ENCODE data around the gene CLSTN2. TPM values are rescaled to one million over a fixed set of nuclear protein-coding genes. Genes with fewer than 3 reads are reported as not detected.

The CLSTN2 gene
- polyA plus RNA-seq, 3 donors = not detected

GRCh38 chr3:140152851-140153639, 218.1 kb downstream of the CLSTN2 start:
- H3K4me1 Mint-ChIP-seq = no peaks in the 10 kb centered on the region
- 60% methylated on average over 4 of the region's 7 CpGs for WGBS (ENCODE audit: insufficient coverage)
- H4K20me1 ChIP-seq (ENCODE audit: insufficient read depth, low read length) = no peaks in the 10 kb centered on the region

GRCh38 chr3:140153736-140154135, 218.8 kb downstream of the CLSTN2 start:
- Histone ChIP-seq H3K9me3 (replicated peaks in 1 of 2; ENCODE audit: control insufficient read depth in 1 of 2, insufficient read depth in 1 of 2, low read length in 2 of 2) (no peaks in the 10 kb centered on the region), H2AFZ (ENCODE audit: insufficient read depth, low read depth, low read length, poor library complexity, severe bottlenecking) (no peak overlapping the region), H3K79me2 (ENCODE audit: insufficient read depth, low read length) (no peaks in the 10 kb centered on the region), H3K4me3 (replicated peaks in 1 of 3; ENCODE audit: low read depth in 2 of 3, low read length in 3 of 3) (no peak overlapping the region), H4K20me1 (ENCODE audit: insufficient read depth, low read length) (no peaks in the 10 kb centered on the region), H3K36me3 (replicated peaks in 1 of 2; ENCODE audit: control insufficient read depth in 1 of 2, insufficient read depth in 2 of 2, low read length in 2 of 2) (no peaks in the 10 kb centered on the region), H3K27me3 (ENCODE audit: control insufficient read depth in 2 of 2, insufficient read depth in 2 of 2, low read length in 2 of 2) (no peaks in the 10 kb centered on the region), H3K4me2 (replicated peaks; ENCODE audit: extremely low read depth, low read length, poor library complexity, severe bottlenecking) (no peak overlapping the region), H3K27ac (ENCODE audit: low read depth in 1 of 2, low read length in 2 of 2) (no peak overlapping the region), H3K9ac (ENCODE audit: insufficient read depth, low read length, poor library complexity, severe bottlenecking) (no peak overlapping the region), H3K4me1 (ENCODE audit: control insufficient read depth in 1 of 2, insufficient read depth in 2 of 2, low read length in 2 of 2) (no peaks in the 10 kb centered on the region)
- Mint-ChIP-seq H3K27ac (no peak overlapping the region), H3K36me3 (no peaks in the 10 kb centered on the region), H3K27me3 (ENCODE audit: low read depth in 3 of 3) (peaks cover 0 to 3% (median 1%) of the 10 kb centered on the region in 3 donors), H3K4me1 (no peaks in the 10 kb centered on the region), H3K4me3 (no peak overlapping the region), H3K9me3 (peaks cover 0 to 3% (median 0%) of the 10 kb centered on the region in 7 donors)
- DNase-seq = no peak
- WGBS (ENCODE audit: insufficient coverage) = 100% methylated on average over 1 of the region's 1 CpG
- TF ChIP-seq CTCF (IDR thresholded peaks at IDR 0.05) = no peak
- intact Hi-C loops (cut with micrococcal nuclease) = no loop called here

More at GRCh38 chr3:140152851-140153639, 218.1 kb downstream of the CLSTN2 start:
- Mint-ChIP-seq H3K27ac (no peak overlapping the region), H3K36me3 (no peaks in the 10 kb centered on the region), H3K4me3 (no peak overlapping the region), H3K9me3 (peaks cover 0 to 3% (median 0%) of the 10 kb centered on the region in 7 donors), H3K27me3 (ENCODE audit: low read depth in 3 of 3) (peaks cover 0 to 3% (median 1%) of the 10 kb centered on the region in 3 donors)
- Histone ChIP-seq H3K27ac (ENCODE audit: low read depth in 1 of 2, low read length in 2 of 2) (no peak overlapping the region), H3K4me3 (replicated peaks in 1 of 3; ENCODE audit: low read depth in 2 of 3, low read length in 3 of 3) (no peak overlapping the region), H2AFZ (ENCODE audit: insufficient read depth, low read depth, low read length, poor library complexity, severe bottlenecking) (no peak overlapping the region), H3K4me2 (replicated peaks; ENCODE audit: extremely low read depth, low read length, poor library complexity, severe bottlenecking) (no peak overlapping the region), H3K36me3 (replicated peaks in 1 of 2; ENCODE audit: control insufficient read depth in 1 of 2, insufficient read depth in 2 of 2, low read length in 2 of 2) (no peaks in the 10 kb centered on the region), H3K9ac (ENCODE audit: insufficient read depth, low read length, poor library complexity, severe bottlenecking) (no peak overlapping the region), H3K9me3 (replicated peaks in 1 of 2; ENCODE audit: control insufficient read depth in 1 of 2, insufficient read depth in 1 of 2, low read length in 2 of 2) (no peaks in the 10 kb centered on the region), H3K27me3 (ENCODE audit: control insufficient read depth in 2 of 2, insufficient read depth in 2 of 2, low read length in 2 of 2) (no peaks in the 10 kb centered on the region), H3K4me1 (ENCODE audit: control insufficient read depth in 1 of 2, insufficient read depth in 2 of 2, low read length in 2 of 2) (no peaks in the 10 kb centered on the region), H3K79me2 (ENCODE audit: insufficient read depth, low read length) (no peaks in the 10 kb centered on the region)
- TF ChIP-seq CTCF (IDR thresholded peaks at IDR 0.05) = no peak
- DNase-seq = no peak
- intact Hi-C loops (cut with micrococcal nuclease) = no loop called here
